KMS-11 (cell line): Measurements from ENCODE around the gene SFT2D3.

Experiments
- H2AFZ ChIP-seq: fragments of 200-600 bp; sonication (generic); 2 replicates; pipeline ENCODE4 v1.6.1; 2016; ENCODE audit warnings: antibody characterized with exemption, mixed run types, low read depth
- H3K27ac ChIP-seq: fragments of 200-600 bp; sonication (generic); 2 replicates; pipeline ENCODE4 v1.6.1; 2016; ENCODE audit warnings: mild to moderate bottlenecking, mixed run types
- H3K27me3 ChIP-seq: fragments of 200-600 bp; sonication (generic); 2 replicates; pipeline ENCODE4 v1.6.1; 2017; ENCODE audit warnings: mild to moderate bottlenecking, low read depth, mixed run types, moderate library complexity; ENCODE audit not compliant: insufficient read depth
- H3K36me3 ChIP-seq: fragments of 200-600 bp; sonication (generic); 2 replicates; pipeline ENCODE4 v1.6.1; 2017; ENCODE audit warnings: mild to moderate bottlenecking, mixed run types; ENCODE audit not compliant: insufficient read depth
- H3K4me1 ChIP-seq: fragments of 200-600 bp; sonication (generic); 2 replicates; pipeline ENCODE4 v1.6.1; 2016; ENCODE audit warnings: mild to moderate bottlenecking, low read depth, mixed run types; ENCODE audit not compliant: poor library complexity, severe bottlenecking
- H3K4me2 ChIP-seq: fragments of 200-600 bp; sonication (generic); 2 replicates; pipeline ENCODE4 v1.7.0; 2016; ENCODE audit warnings: mild to moderate bottlenecking, mixed run types
- H3K4me3 ChIP-seq: fragments of 200-600 bp; sonication (generic); IDR thresholded peaks from 2 replicates; pipeline ENCODE4 v1.6.1; 2017; ENCODE audit warnings: low read depth, low read length, mixed read lengths; ENCODE audit not compliant: insufficient read depth
- H3K79me2 ChIP-seq: fragments of 200-600 bp; sonication (generic); 2 replicates; pipeline ENCODE4 v1.6.1; 2016; ENCODE audit warnings: low read depth, mixed run types; ENCODE audit not compliant: insufficient read depth
- H3K9ac ChIP-seq: fragments of 200-600 bp; sonication (generic); 2 replicates; pipeline ENCODE4 v1.6.1; 2016; ENCODE audit warnings: mild to moderate bottlenecking, mixed run types
- H4K20me1 ChIP-seq: fragments of 200-600 bp; sonication (generic); 2 replicates; pipeline ENCODE4 v1.6.1; 2016; ENCODE audit warnings: mild to moderate bottlenecking, mixed run types; ENCODE audit not compliant: insufficient read depth
- TF ChIP-seq, protein P1 (sequence below): fragments of 200-600 bp; sonication (generic); conservative IDR thresholded peaks from 2 replicates; pipeline ENCODE4 v1.6.1; 2017; ENCODE audit warnings: low read depth, mild to moderate bottlenecking, antibody characterized with exemption, low read length, moderate library complexity, mixed read lengths

SFT2D3 gene

DNA sequence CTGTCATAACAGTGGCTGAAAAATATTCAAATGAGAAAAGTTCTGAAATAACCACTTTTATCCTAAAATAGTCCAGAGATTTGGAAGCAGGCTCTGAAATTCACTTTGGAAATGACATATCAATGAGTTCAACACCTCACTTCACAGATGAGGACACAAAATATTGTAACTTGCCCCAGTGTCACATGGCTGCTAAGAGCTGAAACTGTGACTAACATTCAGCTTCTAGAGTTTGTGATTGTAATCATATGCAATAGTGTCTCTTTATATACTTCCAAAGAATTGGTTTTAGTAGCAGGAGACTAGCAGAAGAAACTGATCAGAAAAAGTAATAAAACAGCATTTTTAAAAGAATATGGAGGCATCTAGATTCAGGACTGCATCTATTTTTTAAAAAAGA is 52.1 kb downstream of the SFT2D3 start:
- Histone ChIP-seq H3K4me1 (no peaks in the 10 kb centered on the region), H2AFZ (no peak overlapping the region), H4K20me1 (no peaks in the 10 kb centered on the region), H3K9ac (no peak overlapping the region), H3K27ac (no peak overlapping the region), H3K4me3 (no peak overlapping the region), H3K79me2 (no peaks in the 10 kb centered on the region), H3K4me2 (no peak overlapping the region), H3K36me3 (no peaks in the 10 kb centered on the region), H3K27me3 (no peaks in the 10 kb centered on the region)
- TF ChIP-seq, protein P1, sequence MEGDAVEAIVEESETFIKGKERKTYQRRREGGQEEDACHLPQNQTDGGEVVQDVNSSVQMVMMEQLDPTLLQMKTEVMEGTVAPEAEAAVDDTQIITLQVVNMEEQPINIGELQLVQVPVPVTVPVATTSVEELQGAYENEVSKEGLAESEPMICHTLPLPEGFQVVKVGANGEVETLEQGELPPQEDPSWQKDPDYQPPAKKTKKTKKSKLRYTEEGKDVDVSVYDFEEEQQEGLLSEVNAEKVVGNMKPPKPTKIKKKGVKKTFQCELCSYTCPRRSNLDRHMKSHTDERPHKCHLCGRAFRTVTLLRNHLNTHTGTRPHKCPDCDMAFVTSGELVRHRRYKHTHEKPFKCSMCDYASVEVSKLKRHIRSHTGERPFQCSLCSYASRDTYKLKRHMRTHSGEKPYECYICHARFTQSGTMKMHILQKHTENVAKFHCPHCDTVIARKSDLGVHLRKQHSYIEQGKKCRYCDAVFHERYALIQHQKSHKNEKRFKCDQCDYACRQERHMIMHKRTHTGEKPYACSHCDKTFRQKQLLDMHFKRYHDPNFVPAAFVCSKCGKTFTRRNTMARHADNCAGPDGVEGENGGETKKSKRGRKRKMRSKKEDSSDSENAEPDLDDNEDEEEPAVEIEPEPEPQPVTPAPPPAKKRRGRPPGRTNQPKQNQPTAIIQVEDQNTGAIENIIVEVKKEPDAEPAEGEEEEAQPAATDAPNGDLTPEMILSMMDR, result no peak

DNA sequence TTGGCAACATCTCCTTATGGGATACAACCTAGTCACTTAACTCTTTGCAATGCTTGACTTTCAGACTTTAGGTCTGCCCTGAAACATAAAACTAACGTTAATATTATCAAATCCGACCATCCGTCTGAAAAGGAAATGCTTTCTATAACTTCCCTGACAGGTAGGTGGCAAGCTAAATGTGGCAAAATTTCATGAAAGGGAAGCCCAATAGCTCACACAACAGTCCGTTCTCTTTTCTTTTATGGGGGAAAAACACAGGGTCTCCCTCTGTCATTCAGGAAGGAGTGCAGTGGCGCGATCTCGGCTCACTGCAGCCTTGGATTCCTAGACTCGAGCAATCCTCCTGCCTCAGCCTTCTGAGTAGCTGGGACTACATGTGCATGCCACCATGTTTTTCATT is 52.9 kb downstream of the SFT2D3 start:
- Histone ChIP-seq H3K36me3 (no peaks in the 10 kb centered on the region), H2AFZ (no peak overlapping the region), H3K27me3 (no peaks in the 10 kb centered on the region), H4K20me1 (no peaks in the 10 kb centered on the region), H3K4me1 (no peaks in the 10 kb centered on the region), H3K27ac (no peak overlapping the region), H3K4me2 (no peak overlapping the region), H3K79me2 (no peaks in the 10 kb centered on the region), H3K4me3 (no peak overlapping the region), H3K9ac (no peak overlapping the region)
- TF ChIP-seq, protein P1, result no peak
